ENCODE measurements around the gene VPS45.

Gene VPS45

GRCh38 chr1:150060260-150060659 is 7.3 kb upstream of the VPS45 start:
- H3K4me3 ChIP-seq (ENCODE audit: control insufficient read depth, low read depth, low read length) = no peak overlapping the region
- DNase-seq (ENCODE audit: low read depth) = no peak
- TF ChIP-seq CTCF (conservative IDR thresholded peaks at IDR 0.05; ENCODE audit: control insufficient read depth, insufficient read depth, low read depth, low read length) = no peak

- peak; percentile 94 for DNase-seq (ENCODE audit: low read depth)
- no peak for TF ChIP-seq CTCF (conservative IDR thresholded peaks at IDR 0.05; ENCODE audit: control insufficient read depth, insufficient read depth, low read depth, low read length)
- H3K4me3 ChIP-seq (ENCODE audit: control insufficient read depth, low read depth, low read length) = no peak overlapping the region
These were observed 5.9 kb upstream of the VPS45 start for GRCh38 chr1:150061632-150062101.

- no peak for TF ChIP-seq CTCF (conservative IDR thresholded peaks at IDR 0.05; ENCODE audit: control insufficient read depth, insufficient read depth, low read depth, low read length)
- H3K4me3 ChIP-seq (ENCODE audit: control insufficient read depth, low read depth, low read length) = no peak overlapping the region
- no peak for DNase-seq (ENCODE audit: low read depth)
These were observed 5.5 kb upstream of the VPS45 start for GRCh38 chr1:150062113-150062512.

- peak; percentile 48 for DNase-seq (ENCODE audit: low read depth)
- no peak overlapping the region for H3K4me3 ChIP-seq (ENCODE audit: control insufficient read depth, low read depth, low read length)
- no peak for TF ChIP-seq CTCF (conservative IDR thresholded peaks at IDR 0.05; ENCODE audit: control insufficient read depth, insufficient read depth, low read depth, low read length)
These were observed 2.2 kb upstream of the VPS45 start for GRCh38 chr1:150065184-150065871.

- no peak for DNase-seq (ENCODE audit: low read depth)
- TF ChIP-seq CTCF (conservative IDR thresholded peaks at IDR 0.05; ENCODE audit: control insufficient read depth, insufficient read depth, low read depth, low read length) = no peak
- H3K4me3 ChIP-seq (ENCODE audit: control insufficient read depth, low read depth, low read length) = peak overlapping the region; percentile 94
These were observed 1.2 kb upstream of the VPS45 start for GRCh38 chr1:150066328-150066727.

GRCh38 chr1:150066838-150067183 is 765 bp upstream of the VPS45 start:
- no peak for TF ChIP-seq CTCF (conservative IDR thresholded peaks at IDR 0.05; ENCODE audit: control insufficient read depth, insufficient read depth, low read depth, low read length)
- DNase-seq (ENCODE audit: low read depth) = no peak

GRCh38 chr1:150068109-150068435 is 496 bp downstream of the VPS45 start:
- H3K4me3 ChIP-seq (ENCODE audit: control insufficient read depth, low read depth, low read length) = peak overlapping the region; percentile 94
- no peak for TF ChIP-seq CTCF (conservative IDR thresholded peaks at IDR 0.05; ENCODE audit: control insufficient read depth, insufficient read depth, low read depth, low read length)
- DNase-seq (ENCODE audit: low read depth) = no peak

More at GRCh38 chr1:150066838-150067183, 765 bp upstream of the VPS45 start:
- peak overlapping the region; percentile 94 for H3K4me3 ChIP-seq (ENCODE audit: control insufficient read depth, low read depth, low read length)
